22Rv1 (cell line): Measurements from ENCODE around the gene MSANTD2.

Source experiments
- ZFX ChIP-seq: fragments of 450-650 bp; IDR thresholded peaks from 2 replicates; pipeline ENCODE4 v1.6.1; 2017; ENCODE audit warnings: antibody characterized with exemption, borderline replicate concordance
- TF ChIP-seq, protein P1 (sequence below): fragments of 450-650 bp; IDR thresholded peaks from 2 replicates; pipeline ENCODE4 v1.5.1; 2017; ENCODE audit warnings: mild to moderate bottlenecking

DNA sequence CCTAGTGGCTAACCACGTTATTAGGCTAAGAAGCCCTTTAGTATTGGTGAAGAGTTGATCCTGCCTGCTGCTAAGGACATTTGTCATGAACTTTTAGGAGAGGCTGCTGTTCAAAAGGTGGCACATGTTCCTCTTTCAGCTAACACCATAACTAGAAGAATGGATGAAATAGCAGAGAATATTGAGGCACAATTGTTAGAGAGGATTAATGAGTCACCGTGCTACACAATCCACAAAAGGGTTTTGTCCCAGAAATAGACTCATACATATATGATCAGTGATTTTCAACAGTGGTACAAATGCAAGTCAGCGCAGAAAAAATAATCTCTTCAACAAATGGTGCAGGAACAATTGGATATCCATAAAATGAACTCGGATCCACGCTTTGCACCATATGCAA lies 7.0 kb upstream of the MSANTD2 start:
- TF ChIP-seq, protein P1, sequence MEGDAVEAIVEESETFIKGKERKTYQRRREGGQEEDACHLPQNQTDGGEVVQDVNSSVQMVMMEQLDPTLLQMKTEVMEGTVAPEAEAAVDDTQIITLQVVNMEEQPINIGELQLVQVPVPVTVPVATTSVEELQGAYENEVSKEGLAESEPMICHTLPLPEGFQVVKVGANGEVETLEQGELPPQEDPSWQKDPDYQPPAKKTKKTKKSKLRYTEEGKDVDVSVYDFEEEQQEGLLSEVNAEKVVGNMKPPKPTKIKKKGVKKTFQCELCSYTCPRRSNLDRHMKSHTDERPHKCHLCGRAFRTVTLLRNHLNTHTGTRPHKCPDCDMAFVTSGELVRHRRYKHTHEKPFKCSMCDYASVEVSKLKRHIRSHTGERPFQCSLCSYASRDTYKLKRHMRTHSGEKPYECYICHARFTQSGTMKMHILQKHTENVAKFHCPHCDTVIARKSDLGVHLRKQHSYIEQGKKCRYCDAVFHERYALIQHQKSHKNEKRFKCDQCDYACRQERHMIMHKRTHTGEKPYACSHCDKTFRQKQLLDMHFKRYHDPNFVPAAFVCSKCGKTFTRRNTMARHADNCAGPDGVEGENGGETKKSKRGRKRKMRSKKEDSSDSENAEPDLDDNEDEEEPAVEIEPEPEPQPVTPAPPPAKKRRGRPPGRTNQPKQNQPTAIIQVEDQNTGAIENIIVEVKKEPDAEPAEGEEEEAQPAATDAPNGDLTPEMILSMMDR = no peak
- TF ChIP-seq ZFX = no peak
